PFSK-1 (cell line): ENCODE data around the gene SLMAP.

Experiments used
- POLR2AphosphoS5 ChIP-seq: IDR thresholded peaks from 2 replicates; pipeline ENCODE4 v1.6.1; 2012; ENCODE audit warnings: low read depth, mild to moderate bottlenecking, control low read depth, low read length, moderate library complexity
- SIN3A ChIP-seq: IDR thresholded peaks from 2 replicates; pipeline ENCODE4 v1.6.1; 2012; ENCODE audit warnings: mild to moderate bottlenecking, low read length, moderate library complexity, borderline replicate concordance; ENCODE audit not compliant: insufficient read depth

DNA sequence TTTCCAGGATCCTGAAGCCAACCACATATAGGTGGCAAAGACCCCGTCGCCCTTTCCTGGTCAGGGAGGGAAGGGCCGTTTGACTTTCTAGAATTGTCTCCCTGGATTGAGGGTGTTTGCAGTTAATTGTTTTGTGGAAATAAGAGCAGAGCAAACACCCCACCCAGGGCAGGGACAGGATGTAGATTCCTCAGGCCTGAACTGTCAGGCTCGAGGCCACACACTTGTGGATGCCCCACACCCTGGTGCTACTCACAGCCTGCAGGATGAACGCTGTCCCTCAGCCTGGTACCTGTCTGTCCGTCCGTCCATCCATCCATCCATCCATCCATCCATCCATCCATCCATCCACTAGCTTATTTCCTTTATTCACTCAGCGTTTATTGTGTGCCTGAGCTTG is 222.2 kb downstream of the SLMAP start:
- TF ChIP-seq POLR2AphosphoS5 (no peak), SIN3A (no peak)
